DMS 273 (cell line): ENCODE data around the gene KIF20A.
"Not testable (repeated sequence)": the region's sequence is repeated elsewhere in the genome, so short reads cannot be mapped to it uniquely, and the experiment has no call there.

ENCODE experiments used
- DNase-seq: peaks from one replicate; lab custom pipeline; 2025; ENCODE audit not compliant: unreplicated experiment; lab: John Stamatoyannopoulos, UW

The KIF20A gene

GRCh38 chr5:138178516-138179276 lies at the start of gene KIF20A, which contains the start of gene BRD8:
KIF20A (plus strand) TSS chr5:138179112; CDS start chr5:138179681, 569 bp downstream.
BRD8 (minus strand) TSS chr5:138178630; CDS start chr5:138178614, 16 bp downstream.
- DNase-seq = peak; percentile 98

GRCh38 chr5:138129347-138129746 lies 49.6 kb upstream of the KIF20A start:
- DNase-seq = no peak

- no peak for DNase-seq
Measured at GRCh38 chr5:138132543-138132942, 46.4 kb upstream of the KIF20A start.

GRCh38 chr5:138138949-138139780 lies 39.7 kb upstream of the KIF20A start, which contains the start of gene NME5:
NME5 (minus strand) TSS chr5:138139428; CDS start chr5:138138780, 648 bp downstream.
- DNase-seq = peak; percentile 86

GRCh38 chr5:138139781-138140090 lies 39.2 kb upstream of the KIF20A start:
- DNase-seq = no peak

- DNase-seq = no peak
Measured at GRCh38 chr5:138140268-138140667, 38.6 kb upstream of the KIF20A start.

- DNase-seq = no peak
Measured at GRCh38 chr5:138141734-138142133, 37.2 kb upstream of the KIF20A start.

GRCh38 chr5:138143578-138143977 lies 35.3 kb upstream of the KIF20A start:
- DNase-seq = not testable (repeated sequence)

GRCh38 chr5:138148811-138149210 lies 30.1 kb upstream of the KIF20A start:
- DNase-seq = no peak

GRCh38 chr5:138149530-138149929 lies 29.4 kb upstream of the KIF20A start:
- DNase-seq = no peak

- DNase-seq = not testable (repeated sequence)
Measured at GRCh38 chr5:138155977-138156376, 22.9 kb upstream of the KIF20A start.

GRCh38 chr5:138157626-138158025 lies 21.3 kb upstream of the KIF20A start:
- DNase-seq = no peak

- DNase-seq = no peak
Measured at GRCh38 chr5:138159666-138160065, 19.2 kb upstream of the KIF20A start.

- DNase-seq = no peak
Measured at GRCh38 chr5:138160706-138161105, 18.2 kb upstream of the KIF20A start.

- no peak for DNase-seq
Measured at GRCh38 chr5:138163721-138164120, 15.2 kb upstream of the KIF20A start.

- no peak for DNase-seq
Measured at GRCh38 chr5:138169124-138169523, 9.8 kb upstream of the KIF20A start.

GRCh38 chr5:138170299-138170698 lies 8.6 kb upstream of the KIF20A start:
- DNase-seq = no peak

- DNase-seq = peak; percentile 52
Measured at GRCh38 chr5:138177941-138178515, 884 bp upstream of the KIF20A start.

GRCh38 chr5:138179277-138179857 lies 455 bp downstream of the KIF20A start:
- DNase-seq = peak; percentile 60

- DNase-seq = peak; percentile 81
Measured at GRCh38 chr5:138180183-138180782, 1.4 kb downstream of the KIF20A start.

GRCh38 chr5:138180841-138181240 lies 1.9 kb downstream of the KIF20A start:
- no peak for DNase-seq
